ENCODE measurements around the gene GAP43. TPM values are rescaled to one million over a fixed set of nuclear protein-coding genes. Genes with fewer than 3 reads are reported as not detected.

Gene GAP43
- total RNA-seq, 4 donors from 2014 or later: 0.36 TPM; not detected in 3

DNA sequence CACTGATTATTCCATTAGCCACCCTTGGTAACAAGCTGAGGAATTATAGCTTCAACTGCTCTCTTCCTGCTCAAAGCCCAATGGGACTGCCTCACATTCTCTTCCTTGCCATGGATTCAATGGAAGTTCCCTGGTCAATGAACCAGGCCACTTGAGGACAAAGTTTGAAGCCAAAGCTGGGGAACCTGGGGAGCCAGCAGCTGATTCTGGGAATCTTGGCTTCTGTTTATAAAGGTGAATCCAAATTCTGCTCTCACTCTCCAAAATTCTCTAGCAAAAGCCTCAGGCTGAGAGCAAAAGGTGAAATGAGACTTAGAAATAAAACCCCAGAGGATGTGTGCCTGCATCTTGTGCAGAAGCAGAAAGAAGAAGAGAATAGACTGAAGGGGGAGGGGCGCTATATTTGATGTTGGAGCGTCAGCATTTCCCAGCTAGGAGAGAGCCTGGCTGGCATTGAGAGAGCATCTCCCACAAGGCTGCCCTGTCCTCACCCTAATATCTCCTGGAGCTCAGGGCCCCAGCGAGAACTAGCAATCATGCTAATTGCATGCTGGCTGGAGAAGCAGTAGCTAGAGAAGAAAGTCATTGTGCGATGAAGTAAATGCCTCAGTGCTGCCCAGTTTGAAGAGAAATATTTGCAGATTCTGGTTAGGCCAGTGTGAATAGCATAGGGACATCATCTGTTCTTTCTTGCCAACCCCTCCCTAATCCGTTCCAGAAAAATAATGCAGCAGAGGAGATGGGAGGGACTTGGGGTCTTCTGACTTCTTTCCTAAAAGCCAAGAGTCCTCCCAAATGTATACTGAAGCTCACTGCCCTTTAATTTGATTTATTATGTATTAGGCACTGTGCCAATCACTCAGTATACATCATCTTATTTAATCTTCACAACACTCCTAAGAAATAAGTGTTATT lies 34.9 kb upstream of the GAP43 start:
- DNase-seq (ENCODE audit: low spot score): no peak
- TF ChIP-seq, protein P1, sequence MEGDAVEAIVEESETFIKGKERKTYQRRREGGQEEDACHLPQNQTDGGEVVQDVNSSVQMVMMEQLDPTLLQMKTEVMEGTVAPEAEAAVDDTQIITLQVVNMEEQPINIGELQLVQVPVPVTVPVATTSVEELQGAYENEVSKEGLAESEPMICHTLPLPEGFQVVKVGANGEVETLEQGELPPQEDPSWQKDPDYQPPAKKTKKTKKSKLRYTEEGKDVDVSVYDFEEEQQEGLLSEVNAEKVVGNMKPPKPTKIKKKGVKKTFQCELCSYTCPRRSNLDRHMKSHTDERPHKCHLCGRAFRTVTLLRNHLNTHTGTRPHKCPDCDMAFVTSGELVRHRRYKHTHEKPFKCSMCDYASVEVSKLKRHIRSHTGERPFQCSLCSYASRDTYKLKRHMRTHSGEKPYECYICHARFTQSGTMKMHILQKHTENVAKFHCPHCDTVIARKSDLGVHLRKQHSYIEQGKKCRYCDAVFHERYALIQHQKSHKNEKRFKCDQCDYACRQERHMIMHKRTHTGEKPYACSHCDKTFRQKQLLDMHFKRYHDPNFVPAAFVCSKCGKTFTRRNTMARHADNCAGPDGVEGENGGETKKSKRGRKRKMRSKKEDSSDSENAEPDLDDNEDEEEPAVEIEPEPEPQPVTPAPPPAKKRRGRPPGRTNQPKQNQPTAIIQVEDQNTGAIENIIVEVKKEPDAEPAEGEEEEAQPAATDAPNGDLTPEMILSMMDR (IDR thresholded peaks at IDR 0.05): no peak
- ATAC-seq (ENCODE audit: low FRiP score): no peak

DNA sequence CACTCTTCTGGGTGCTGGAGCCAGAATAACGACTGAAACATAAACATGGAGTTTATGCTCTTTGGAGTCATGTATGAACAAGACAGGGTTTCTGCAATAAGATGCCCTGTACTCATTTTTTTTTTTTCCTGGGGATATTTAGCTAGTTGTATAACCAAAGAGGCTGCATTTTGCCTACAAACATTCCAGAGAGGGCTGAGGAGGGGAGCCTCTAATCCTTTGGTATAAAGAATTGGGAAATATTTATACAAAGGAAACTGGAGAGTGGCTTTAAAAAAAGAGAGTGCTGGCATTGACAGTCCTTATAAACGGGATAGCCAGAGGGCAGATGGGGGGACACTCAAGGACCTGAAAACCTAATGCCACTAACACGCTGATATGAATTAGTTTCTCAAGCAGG lies 32.4 kb upstream of the GAP43 start:
- TF ChIP-seq, protein P1 (IDR thresholded peaks at IDR 0.05): no peak
- no peak for DNase-seq (ENCODE audit: low spot score)
- no peak for ATAC-seq (ENCODE audit: low FRiP score)

DNA sequence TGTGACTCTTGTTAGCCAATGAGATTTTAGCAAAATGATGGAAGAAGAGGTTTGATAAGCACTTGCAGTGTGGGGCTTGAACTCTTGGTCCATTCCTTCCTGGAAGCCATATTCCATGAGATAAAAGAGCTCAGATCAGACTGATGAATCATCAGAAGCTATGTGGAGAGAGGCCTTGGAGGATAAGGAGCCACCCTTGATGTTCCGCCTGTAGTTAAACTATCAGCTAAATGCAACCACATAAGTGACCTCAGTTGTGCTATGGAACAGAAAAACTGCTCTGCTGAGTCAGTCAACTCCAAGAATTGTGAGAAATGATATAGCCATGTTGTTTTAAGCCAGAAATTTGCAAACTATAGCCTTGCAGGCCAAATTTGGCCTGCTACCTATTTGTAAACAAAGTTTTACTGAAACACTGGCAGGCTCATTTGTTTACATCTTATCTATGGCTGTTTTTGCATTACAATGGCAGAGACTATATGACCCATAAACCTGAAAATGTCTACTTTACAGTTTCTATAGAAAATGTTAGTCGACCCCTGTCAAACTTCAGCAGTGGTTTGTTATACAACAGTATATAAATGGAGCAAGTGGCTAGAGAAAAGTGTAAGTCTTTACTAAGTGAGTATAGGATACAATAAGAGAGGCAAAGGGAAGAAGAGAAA lies 27.6 kb upstream of the GAP43 start:
- DNase-seq (ENCODE audit: low spot score) (no peak), ATAC-seq (ENCODE audit: low FRiP score) (no peak)
- TF ChIP-seq, protein P1 (IDR thresholded peaks at IDR 0.05): no peak

DNA sequence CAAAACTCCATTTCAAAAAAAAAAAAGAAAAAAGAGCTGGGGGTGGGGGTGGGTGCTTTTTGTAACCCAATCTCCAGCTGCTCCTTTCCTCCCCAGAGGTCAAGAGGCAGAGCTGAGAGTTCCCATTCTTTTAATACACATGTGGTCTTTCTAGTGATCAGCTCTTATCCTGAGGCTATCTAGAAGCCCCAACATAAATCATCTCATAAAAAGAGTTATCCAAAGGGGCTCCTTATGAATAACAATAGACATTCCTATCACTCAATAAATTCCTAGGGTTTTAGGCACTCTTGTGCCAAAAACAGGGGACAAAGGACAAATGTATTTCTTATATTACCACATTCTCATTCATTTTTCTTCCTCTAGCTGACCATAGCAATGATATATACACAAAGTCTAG lies 25.1 kb upstream of the GAP43 start:
- DNase-seq (ENCODE audit: low spot score) (no peak), ATAC-seq (ENCODE audit: low FRiP score) (no peak)
- TF ChIP-seq, protein P1 (IDR thresholded peaks at IDR 0.05): no peak

DNA sequence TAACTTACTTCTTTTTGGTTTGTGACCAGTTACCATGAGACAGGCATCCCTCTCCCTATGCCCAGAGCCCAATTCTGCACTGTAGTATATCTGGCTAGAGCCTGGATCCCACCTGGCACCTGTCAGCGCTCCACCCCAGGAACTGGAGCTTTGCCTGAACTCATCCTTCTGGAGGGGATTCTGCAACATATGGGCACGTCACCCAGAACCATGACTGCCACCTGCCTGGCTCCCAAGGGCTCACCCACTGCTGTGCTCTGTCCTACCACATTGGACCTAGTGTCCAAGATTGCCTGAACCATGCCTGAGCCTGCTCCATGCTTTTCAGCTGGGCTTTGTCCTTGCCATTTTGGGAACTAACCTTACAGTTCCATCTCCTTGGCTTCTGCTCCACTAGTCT lies 21.1 kb upstream of the GAP43 start:
- TF ChIP-seq, protein P1 (IDR thresholded peaks at IDR 0.05): no peak
- DNase-seq (ENCODE audit: low spot score): no peak

DNA sequence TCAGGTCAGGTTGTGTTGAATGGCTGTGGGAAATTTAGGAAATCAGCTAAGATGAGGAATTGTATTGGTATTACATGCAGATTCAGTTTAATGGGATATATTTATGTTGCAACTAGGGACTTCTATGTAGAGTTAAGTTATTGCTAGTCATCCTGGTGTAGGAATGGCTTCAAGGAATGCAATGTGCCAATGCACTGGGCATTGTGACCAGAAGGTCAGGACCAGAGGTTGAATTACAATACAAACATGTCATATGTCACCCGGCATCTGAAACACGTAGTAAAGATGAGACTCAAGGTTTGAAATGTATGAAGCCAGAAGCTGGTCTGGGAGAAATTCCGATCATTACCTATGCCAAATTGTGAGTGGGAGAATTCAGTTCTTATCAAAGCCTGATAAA lies 11.7 kb upstream of the GAP43 start:
- ATAC-seq (ENCODE audit: low FRiP score) (no peak), DNase-seq (ENCODE audit: low spot score) (no peak)
- TF ChIP-seq, protein P1 (IDR thresholded peaks at IDR 0.05): no peak

More for the DNA sequence above, 21.1 kb upstream of the GAP43 start:
- no peak for ATAC-seq (ENCODE audit: low FRiP score)
